Fibroblast of lung (primary cell): ENCODE measurements around the gene CACNG8.

Experiments used
- EZH2 ChIP-seq: IDR thresholded peaks from 2 replicates; pipeline ENCODE4 v1.5.1; 2012; ENCODE audit warnings: low read length, control low read depth, mild to moderate bottlenecking; ENCODE audit errors: missing control alignments
- TF ChIP-seq, protein P1 (sequence below), 2 donors: IDR thresholded peaks in 1 of 2; conservative IDR thresholded peaks in 1 of 2; 1 replicate in 1 of 2; 2 replicates in 1 of 2; pipeline ENCODE4 v1.5.1; 2011 to 2012; ENCODE audit warnings: low read length in 2 of 2, control low read depth in 1 of 2, inconsistent platforms in 1 of 2, low read depth in 1 of 2, mild to moderate bottlenecking in 1 of 2

DNA sequence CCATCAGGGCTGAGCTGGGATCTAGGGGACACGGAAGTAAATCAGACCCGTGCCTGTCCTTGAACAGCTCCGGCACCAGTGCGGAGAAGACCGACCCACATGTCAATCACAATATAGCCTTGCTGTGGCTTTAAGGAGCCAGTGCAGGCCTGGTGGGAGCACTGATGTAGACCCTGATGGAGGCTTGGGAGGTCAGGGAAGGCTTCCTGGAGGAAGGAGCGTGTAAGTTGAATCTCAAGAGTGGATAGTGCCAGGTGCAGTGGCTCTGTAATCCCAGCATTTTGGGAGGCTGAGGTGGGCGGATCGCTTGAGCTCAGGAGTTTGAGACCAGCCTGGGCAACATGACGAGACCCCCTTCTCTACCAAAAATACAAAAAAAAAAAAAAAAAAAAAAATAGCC lies 10.8 kb upstream of the CACNG8 start:
- TF ChIP-seq, protein P1, sequence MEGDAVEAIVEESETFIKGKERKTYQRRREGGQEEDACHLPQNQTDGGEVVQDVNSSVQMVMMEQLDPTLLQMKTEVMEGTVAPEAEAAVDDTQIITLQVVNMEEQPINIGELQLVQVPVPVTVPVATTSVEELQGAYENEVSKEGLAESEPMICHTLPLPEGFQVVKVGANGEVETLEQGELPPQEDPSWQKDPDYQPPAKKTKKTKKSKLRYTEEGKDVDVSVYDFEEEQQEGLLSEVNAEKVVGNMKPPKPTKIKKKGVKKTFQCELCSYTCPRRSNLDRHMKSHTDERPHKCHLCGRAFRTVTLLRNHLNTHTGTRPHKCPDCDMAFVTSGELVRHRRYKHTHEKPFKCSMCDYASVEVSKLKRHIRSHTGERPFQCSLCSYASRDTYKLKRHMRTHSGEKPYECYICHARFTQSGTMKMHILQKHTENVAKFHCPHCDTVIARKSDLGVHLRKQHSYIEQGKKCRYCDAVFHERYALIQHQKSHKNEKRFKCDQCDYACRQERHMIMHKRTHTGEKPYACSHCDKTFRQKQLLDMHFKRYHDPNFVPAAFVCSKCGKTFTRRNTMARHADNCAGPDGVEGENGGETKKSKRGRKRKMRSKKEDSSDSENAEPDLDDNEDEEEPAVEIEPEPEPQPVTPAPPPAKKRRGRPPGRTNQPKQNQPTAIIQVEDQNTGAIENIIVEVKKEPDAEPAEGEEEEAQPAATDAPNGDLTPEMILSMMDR (conservative IDR thresholded peaks at IDR 0.05 in 1 of 2, IDR thresholded peaks at IDR 0.05 in 1 of 2; ENCODE audit: low read depth in 1 of 2, low read length in 2 of 2) = no peak
- no peak for TF ChIP-seq EZH2
